Measurements from ENCODE around the gene LRP1B.

Gene LRP1B

DNA sequence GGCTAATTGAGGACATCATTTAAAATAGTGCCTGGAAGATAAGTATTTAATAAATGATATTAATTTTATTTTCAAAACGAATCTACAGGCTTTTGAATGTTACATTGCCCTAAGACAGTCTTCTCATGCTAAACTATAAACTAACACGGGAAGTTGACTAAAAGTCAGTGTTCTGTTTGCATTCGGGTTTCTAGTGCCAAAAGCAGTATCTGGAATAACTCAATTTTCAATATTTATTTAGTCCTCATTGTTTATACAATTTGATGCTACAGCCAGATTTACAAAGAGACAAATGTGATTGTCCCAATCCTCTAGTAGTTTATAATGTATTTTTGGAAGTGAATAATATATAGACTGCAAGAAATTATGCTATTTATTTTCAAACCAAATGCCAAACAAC is 429.2 kb downstream of the LRP1B start:
- H3K27me3 ChIP-seq (ENCODE audit: control insufficient read depth, low read length): no peaks in the 10 kb centered on the region
- H3K4me1 ChIP-seq (ENCODE audit: control insufficient read depth, low read length): no peaks in the 10 kb centered on the region
- H3K4me3 ChIP-seq (ENCODE audit: low read length): no peak overlapping the region
- no peaks in the 10 kb centered on the region for H3K36me3 ChIP-seq (ENCODE audit: control insufficient read depth, low read length)
- H3K27ac ChIP-seq (ENCODE audit: low read depth, low read length): no peak overlapping the region
- no peaks in the 10 kb centered on the region for H3F3A ChIP-seq (ENCODE audit: control insufficient read depth, insufficient read depth)
- no peaks in the 10 kb centered on the region for H3K79me2 ChIP-seq (ENCODE audit: control insufficient read depth, low read length)
- TF ChIP-seq CTCF (IDR thresholded peaks at IDR 0.05; ENCODE audit: low read depth, low read length, poor library complexity, severe bottlenecking): no peak
- no peak for TF ChIP-seq EZH2phosphoT487 (IDR thresholded peaks at IDR 0.05; ENCODE audit: borderline replicate concordance, low read length)
- no peaks in the 10 kb centered on the region for H4K20me1 ChIP-seq (ENCODE audit: control insufficient read depth, insufficient read depth, low read depth, low read length)
- H3K9me2 ChIP-seq (replicated peaks; ENCODE audit: control insufficient read depth, low read length): no peaks in the 10 kb centered on the region
- no peaks in the 10 kb centered on the region for H3K9me3 ChIP-seq (ENCODE audit: control insufficient read depth, insufficient read depth, low read length)
- no peak overlapping the region for H3K4me2 ChIP-seq (ENCODE audit: low read length)

- Histone ChIP-seq H3K9me3 (ENCODE audit: control insufficient read depth, insufficient read depth, low read length) (no peaks in the 10 kb centered on the region), H3K36me3 (ENCODE audit: control insufficient read depth, low read length) (no peaks in the 10 kb centered on the region), H3K4me3 (ENCODE audit: low read length) (no peak overlapping the region), H3K4me2 (ENCODE audit: low read length) (no peak overlapping the region), H3K9me2 (replicated peaks; ENCODE audit: control insufficient read depth, low read length) (no peaks in the 10 kb centered on the region), H3F3A (ENCODE audit: control insufficient read depth, insufficient read depth) (no peaks in the 10 kb centered on the region), H3K27ac (ENCODE audit: low read depth, low read length) (no peak overlapping the region), H3K79me2 (ENCODE audit: control insufficient read depth, low read length) (no peaks in the 10 kb centered on the region), H3K27me3 (ENCODE audit: control insufficient read depth, low read length) (no peaks in the 10 kb centered on the region), H4K20me1 (ENCODE audit: control insufficient read depth, insufficient read depth, low read depth, low read length) (no peaks in the 10 kb centered on the region), H3K4me1 (ENCODE audit: control insufficient read depth, low read length) (no peaks in the 10 kb centered on the region)
- no peak for TF ChIP-seq EZH2phosphoT487 (IDR thresholded peaks at IDR 0.05; ENCODE audit: borderline replicate concordance, low read length)
- no peak for TF ChIP-seq CTCF (IDR thresholded peaks at IDR 0.05; ENCODE audit: low read depth, low read length, poor library complexity, severe bottlenecking)
These were observed 431.2 kb downstream of the LRP1B start for GRCh38 chr2:141699573-141699972.

DNA sequence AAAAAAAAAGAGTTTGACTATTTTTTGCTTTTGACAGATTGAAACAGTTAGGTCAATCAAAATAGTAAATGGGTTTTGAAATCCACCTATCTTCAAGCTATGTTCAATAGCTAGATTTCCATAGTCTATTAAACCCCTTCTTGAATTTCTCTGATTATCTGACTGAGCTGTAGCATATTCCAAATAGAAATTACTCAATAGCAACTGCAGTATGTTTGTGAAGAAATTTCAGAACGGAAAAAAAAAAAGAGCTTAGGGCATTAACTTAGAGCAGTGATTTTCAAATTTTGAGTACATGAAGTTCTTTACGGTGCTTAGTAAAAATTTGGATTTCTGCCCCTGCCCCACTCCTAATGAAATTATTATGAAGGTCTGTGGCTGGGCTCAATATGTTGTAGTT is 432.3 kb downstream of the LRP1B start:
- no peak overlapping the region for H3K4me3 ChIP-seq (ENCODE audit: low read length)
- TF ChIP-seq EZH2phosphoT487 (IDR thresholded peaks at IDR 0.05; ENCODE audit: borderline replicate concordance, low read length) (no peak), CTCF (IDR thresholded peaks at IDR 0.05; ENCODE audit: low read depth, low read length, poor library complexity, severe bottlenecking) (no peak)
- H4K20me1 ChIP-seq (ENCODE audit: control insufficient read depth, insufficient read depth, low read depth, low read length): no peaks in the 10 kb centered on the region
- H3K27ac ChIP-seq (ENCODE audit: low read depth, low read length): no peak overlapping the region
- H3K27me3 ChIP-seq (ENCODE audit: control insufficient read depth, low read length): no peaks in the 10 kb centered on the region
- H3K9me2 ChIP-seq (replicated peaks; ENCODE audit: control insufficient read depth, low read length): no peaks in the 10 kb centered on the region
- no peak overlapping the region for H3K4me2 ChIP-seq (ENCODE audit: low read length)
- H3K36me3 ChIP-seq (ENCODE audit: control insufficient read depth, low read length): no peaks in the 10 kb centered on the region
- H3F3A ChIP-seq (ENCODE audit: control insufficient read depth, insufficient read depth): no peaks in the 10 kb centered on the region
- H3K79me2 ChIP-seq (ENCODE audit: control insufficient read depth, low read length): no peaks in the 10 kb centered on the region
- no peaks in the 10 kb centered on the region for H3K4me1 ChIP-seq (ENCODE audit: control insufficient read depth, low read length)
- H3K9me3 ChIP-seq (ENCODE audit: control insufficient read depth, insufficient read depth, low read length): no peaks in the 10 kb centered on the region

- Histone ChIP-seq H3K4me3 (ENCODE audit: low read length) (no peak overlapping the region), H3K9me2 (replicated peaks; ENCODE audit: control insufficient read depth, low read length) (no peaks in the 10 kb centered on the region), H3F3A (ENCODE audit: control insufficient read depth, insufficient read depth) (no peaks in the 10 kb centered on the region), H3K4me2 (ENCODE audit: low read length) (no peak overlapping the region), H3K27ac (ENCODE audit: low read depth, low read length) (no peak overlapping the region), H3K36me3 (ENCODE audit: control insufficient read depth, low read length) (no peaks in the 10 kb centered on the region), H3K4me1 (ENCODE audit: control insufficient read depth, low read length) (no peaks in the 10 kb centered on the region), H3K27me3 (ENCODE audit: control insufficient read depth, low read length) (no peaks in the 10 kb centered on the region), H3K9me3 (ENCODE audit: control insufficient read depth, insufficient read depth, low read length) (no peaks in the 10 kb centered on the region), H3K79me2 (ENCODE audit: control insufficient read depth, low read length) (no peaks in the 10 kb centered on the region), H4K20me1 (ENCODE audit: control insufficient read depth, insufficient read depth, low read depth, low read length) (no peaks in the 10 kb centered on the region)
- TF ChIP-seq EZH2phosphoT487 (IDR thresholded peaks at IDR 0.05; ENCODE audit: borderline replicate concordance, low read length): no peak
- TF ChIP-seq CTCF (IDR thresholded peaks at IDR 0.05; ENCODE audit: low read depth, low read length, poor library complexity, severe bottlenecking): no peak
These were observed 433.8 kb downstream of the LRP1B start for GRCh38 chr2:141697035-141697434.
